ENCODE measurements around the gene INPP4B.

Gene INPP4B

GRCh38 chr4:142130666-142131065, 715.4 kb downstream of the INPP4B start:
- DNase-seq (ENCODE audit: low read depth): no peak

GRCh38 chr4:142129931-142130330, 716.2 kb downstream of the INPP4B start:
- no peak for DNase-seq (ENCODE audit: low read depth)

- no peak for DNase-seq (ENCODE audit: low read depth)
Observed at GRCh38 chr4:142129473-142129872, 716.6 kb downstream of the INPP4B start.

- DNase-seq (ENCODE audit: low read depth): no peak
Observed at GRCh38 chr4:142128529-142128928, 717.6 kb downstream of the INPP4B start.

- peak; percentile 9 for DNase-seq (ENCODE audit: low read depth)
Observed at GRCh38 chr4:142126890-142127497, 719.1 kb downstream of the INPP4B start.

GRCh38 chr4:142124874-142125273, 721.2 kb downstream of the INPP4B start:
- DNase-seq (ENCODE audit: low read depth): no peak

GRCh38 chr4:142121448-142122350, 724.4 kb downstream of the INPP4B start:
- no peak for DNase-seq (ENCODE audit: low read depth)

GRCh38 chr4:142120921-142121320, 725.2 kb downstream of the INPP4B start:
- no peak for DNase-seq (ENCODE audit: low read depth)

- DNase-seq (ENCODE audit: low read depth): no peak
Observed at GRCh38 chr4:142112451-142112850, 733.6 kb downstream of the INPP4B start.

- DNase-seq (ENCODE audit: low read depth): no peak
Observed at GRCh38 chr4:142110136-142110535, 736.0 kb downstream of the INPP4B start.

GRCh38 chr4:142104041-142104440, 742.1 kb downstream of the INPP4B start:
- no peak for DNase-seq (ENCODE audit: low read depth)

- no peak for DNase-seq (ENCODE audit: low read depth)
Observed at GRCh38 chr4:142101401-142101800, 744.7 kb downstream of the INPP4B start.

- no peak for DNase-seq (ENCODE audit: low read depth)
Observed at GRCh38 chr4:142100941-142101340, 745.2 kb downstream of the INPP4B start.

- no peak for DNase-seq (ENCODE audit: low read depth)
Observed at GRCh38 chr4:142098900-142099545, 747.1 kb downstream of the INPP4B start.

- no peak for DNase-seq (ENCODE audit: low read depth)
Observed at GRCh38 chr4:142098380-142098779, 747.7 kb downstream of the INPP4B start.

GRCh38 chr4:142097015-142097414, 749.1 kb downstream of the INPP4B start:
- DNase-seq (ENCODE audit: low read depth): no peak

- DNase-seq (ENCODE audit: low read depth): no peak
Observed at GRCh38 chr4:142095886-142096605, 750.1 kb downstream of the INPP4B start.

- no peak for DNase-seq (ENCODE audit: low read depth)
Observed at GRCh38 chr4:142092941-142093340, 753.2 kb downstream of the INPP4B start.

- DNase-seq (ENCODE audit: low read depth): no peak
Observed at GRCh38 chr4:142091691-142092182, 754.4 kb downstream of the INPP4B start.

- no peak for DNase-seq (ENCODE audit: low read depth)
Observed at GRCh38 chr4:142091085-142091513, 755.0 kb downstream of the INPP4B start.

- DNase-seq (ENCODE audit: low read depth): no peak
Observed at GRCh38 chr4:142088906-142089305, 757.2 kb downstream of the INPP4B start.

Measured in T-helper 22 cell (primary cell).